ENCODE data around the gene ANXA2R. TPM values are rescaled to one million over a fixed set of nuclear protein-coding genes. Genes with fewer than 3 reads are reported as not detected.

Gene ANXA2R
- total and polyA plus RNA-seq, 2 of the 4 experiments (the other 2 are of a cell fraction) = 1.3 to 3.6 TPM

Other genes with a start within 250 kb of the ANXA2R start
- 0.28 and 1.1 TPM in 2 replicates for gene SELENOP, start 228.4 kb downstream of the ANXA2R start, total RNA-seq (2012; rRNA removed)
- gene SELENOP, start 228.4 kb downstream of the ANXA2R start, polyA plus RNA-seq (2012; rRNA removed) = 0.16 and 0.55 TPM in 2 replicates
- 36.2 and 47.8 TPM in 2 replicates for gene ZNF131, start 80.6 kb upstream of the ANXA2R start, total RNA-seq (2012; rRNA removed)
- 19.3 and 23.5 TPM in 2 replicates for gene ZNF131, start 80.6 kb upstream of the ANXA2R start, polyA plus RNA-seq (2012; rRNA removed)
- 0.54 and 0.56 TPM in 2 replicates for gene NIM1K, start 151.9 kb upstream of the ANXA2R start, total RNA-seq (2012; rRNA removed)
- 0.42 and 0.68 TPM in 2 replicates for gene NIM1K, start 151.9 kb upstream of the ANXA2R start, polyA plus RNA-seq (2012; rRNA removed)